ENCODE results near the gene HRAS. TPM values are rescaled to one million over a fixed set of nuclear protein-coding genes. Genes with fewer than 3 reads are reported as not detected.
"Not testable (repeated sequence)": the region's sequence is repeated elsewhere in the genome, so short reads cannot be mapped to it uniquely, and the experiment has no call there.

The HRAS gene
- total RNA-seq (2014; rRNA removed; shearing (Covaris generic)) = 65.8 and 81.1 TPM in 2 replicates

DNA sequence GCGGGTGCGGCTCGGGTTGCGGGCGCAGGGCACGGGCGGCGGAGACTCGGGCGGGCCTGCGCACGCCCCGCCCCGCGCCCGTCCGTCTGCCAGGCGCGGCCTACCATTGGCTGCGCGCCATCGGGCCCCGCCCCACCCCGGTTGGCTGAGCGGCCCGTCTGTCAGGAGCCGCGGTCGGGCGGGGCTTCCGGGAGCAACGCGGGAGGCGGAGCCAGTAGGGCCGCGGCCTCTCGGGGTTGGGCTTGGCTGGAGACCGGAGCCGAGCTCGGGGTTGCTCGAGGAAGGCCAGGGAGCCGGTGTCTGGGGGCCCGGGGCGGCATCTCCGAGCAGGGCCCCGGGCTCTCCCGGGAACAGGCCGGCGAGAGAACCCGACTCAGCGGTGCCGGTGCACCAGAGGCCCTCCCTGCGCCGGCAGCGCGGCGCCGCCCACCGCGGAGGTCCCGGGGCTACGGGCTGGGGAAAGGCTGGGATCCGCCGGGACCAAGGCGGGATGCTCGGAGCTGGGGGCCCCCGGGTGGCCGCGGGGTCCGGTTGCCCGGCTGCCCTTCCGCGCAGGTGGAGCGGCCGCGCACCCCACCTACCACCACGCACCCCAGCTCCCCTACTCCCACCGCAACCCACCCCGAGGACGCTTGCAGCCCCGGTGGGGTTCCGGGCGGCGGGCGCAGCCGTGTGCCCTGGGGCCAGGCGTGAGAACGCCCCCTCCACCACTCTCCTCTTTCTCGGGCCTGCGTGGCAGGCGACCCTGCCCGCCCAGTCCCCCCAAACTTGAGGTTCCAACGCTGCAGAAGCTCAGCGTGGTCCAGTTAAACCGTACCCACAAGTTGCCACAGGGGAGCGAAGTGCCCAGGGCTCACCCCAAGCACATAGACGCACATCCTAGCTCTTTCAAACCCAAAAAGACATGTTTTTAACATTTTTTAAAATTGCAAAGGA, at the start of gene HRAS:
HRAS (minus strand) TSS at position 58 of the 936 bp plus-strand sequence.
- DNase-seq (ENCODE audit: low read depth) = peak; percentile 89

DNA sequence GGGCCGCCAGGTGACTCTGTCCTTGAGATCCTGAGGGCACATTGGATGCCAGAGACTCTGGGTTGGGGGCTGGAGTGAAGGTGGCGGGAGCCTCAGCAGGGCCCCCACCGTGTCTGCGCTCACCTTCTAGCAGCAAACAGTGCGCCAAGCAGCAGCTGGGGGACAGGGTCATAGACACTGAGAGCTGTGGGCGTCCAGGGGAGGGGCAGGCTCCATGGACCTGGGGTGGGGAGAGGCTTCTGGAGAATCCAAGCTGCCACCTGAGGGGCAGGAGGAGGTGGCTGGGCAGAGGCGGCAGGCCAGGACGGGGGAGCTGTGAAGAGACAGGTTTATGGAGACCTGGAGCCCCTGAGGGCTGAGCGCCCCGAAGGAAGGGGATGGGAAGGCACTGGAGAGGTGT, 48.9 kb upstream of the HRAS start:
- DNase-seq (ENCODE audit: low read depth) = no peak

DNA sequence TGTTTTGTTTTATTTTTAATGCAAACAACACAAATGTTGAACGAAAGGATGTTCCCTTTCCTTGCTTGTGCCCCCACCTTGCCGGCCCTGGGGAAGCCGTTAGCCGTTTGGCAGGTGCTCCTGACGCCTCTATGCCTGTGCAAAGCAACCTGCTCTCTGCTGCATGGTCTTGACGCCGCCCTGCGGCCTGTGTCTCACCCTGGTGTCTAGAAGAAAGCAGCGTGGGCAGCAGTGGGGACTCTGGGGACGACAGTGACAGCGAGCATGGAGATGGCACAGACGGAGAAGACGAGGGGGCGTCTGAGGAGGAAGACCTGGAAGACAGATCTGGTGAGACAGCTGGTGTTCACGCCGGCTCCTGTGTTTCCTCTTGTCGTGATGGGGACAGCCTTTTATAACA, 46.4 kb upstream of the HRAS start:
- DNase-seq (ENCODE audit: low read depth) = no peak

DNA sequence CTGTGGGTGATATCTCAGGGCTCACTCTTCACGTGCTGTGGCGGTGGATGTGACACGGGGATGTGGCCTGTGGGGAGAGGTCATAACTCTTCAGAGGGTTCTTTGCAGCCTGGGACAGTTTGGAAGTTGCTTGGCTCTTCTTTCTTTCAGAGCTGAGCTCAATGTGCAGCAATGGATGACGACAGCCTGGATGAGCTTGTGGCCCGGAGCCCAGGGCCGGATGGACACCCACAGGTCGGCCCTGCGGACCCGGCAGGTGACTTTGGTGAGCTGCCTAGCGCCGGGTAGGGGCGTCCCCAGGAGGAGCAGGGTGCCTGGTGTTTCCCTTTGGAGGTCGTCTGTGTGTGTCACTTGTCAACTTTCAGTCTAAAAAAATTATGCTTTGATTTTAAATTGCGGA, 46.0 kb upstream of the HRAS start:
- DNase-seq (ENCODE audit: low read depth) = no peak

DNA sequence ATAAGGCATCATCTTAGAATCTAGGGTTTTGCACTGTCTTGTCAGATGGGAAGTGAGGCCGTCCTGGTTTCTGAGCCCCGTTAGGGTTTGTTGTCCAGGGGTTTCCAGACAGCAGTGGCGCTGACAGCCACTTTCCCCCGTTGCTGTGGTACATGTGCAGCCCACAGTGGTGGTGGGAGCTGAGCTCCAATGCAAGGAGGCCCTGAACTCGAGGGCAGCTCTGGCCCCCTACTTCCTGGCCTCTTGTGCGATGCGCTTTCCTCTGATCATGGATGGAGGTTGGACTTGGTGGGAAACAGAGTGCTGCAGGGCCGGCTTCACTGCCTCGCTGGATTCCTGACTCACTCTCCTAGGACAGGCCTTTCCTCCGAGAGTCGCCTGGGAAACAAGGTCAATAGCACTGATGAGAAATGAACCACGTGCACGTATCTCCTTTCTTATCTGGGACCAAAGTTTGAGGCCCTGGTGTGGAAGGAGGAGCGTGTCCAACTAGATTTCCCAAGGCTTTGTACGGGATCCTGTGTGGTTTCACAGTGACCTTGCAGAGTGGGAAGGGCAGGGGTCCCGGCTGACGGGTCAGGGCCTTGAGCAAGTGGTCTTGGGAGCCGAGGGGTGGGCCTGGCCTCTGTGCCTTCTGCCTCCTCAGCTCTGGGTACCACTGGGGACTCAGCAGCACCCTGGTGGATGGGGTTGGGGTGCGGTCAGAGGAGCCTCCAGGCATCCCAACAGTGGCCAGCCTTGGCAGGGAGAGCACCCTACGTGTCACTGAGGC, 44.6 kb upstream of the HRAS start:
- no peak for DNase-seq (ENCODE audit: low read depth)

DNA sequence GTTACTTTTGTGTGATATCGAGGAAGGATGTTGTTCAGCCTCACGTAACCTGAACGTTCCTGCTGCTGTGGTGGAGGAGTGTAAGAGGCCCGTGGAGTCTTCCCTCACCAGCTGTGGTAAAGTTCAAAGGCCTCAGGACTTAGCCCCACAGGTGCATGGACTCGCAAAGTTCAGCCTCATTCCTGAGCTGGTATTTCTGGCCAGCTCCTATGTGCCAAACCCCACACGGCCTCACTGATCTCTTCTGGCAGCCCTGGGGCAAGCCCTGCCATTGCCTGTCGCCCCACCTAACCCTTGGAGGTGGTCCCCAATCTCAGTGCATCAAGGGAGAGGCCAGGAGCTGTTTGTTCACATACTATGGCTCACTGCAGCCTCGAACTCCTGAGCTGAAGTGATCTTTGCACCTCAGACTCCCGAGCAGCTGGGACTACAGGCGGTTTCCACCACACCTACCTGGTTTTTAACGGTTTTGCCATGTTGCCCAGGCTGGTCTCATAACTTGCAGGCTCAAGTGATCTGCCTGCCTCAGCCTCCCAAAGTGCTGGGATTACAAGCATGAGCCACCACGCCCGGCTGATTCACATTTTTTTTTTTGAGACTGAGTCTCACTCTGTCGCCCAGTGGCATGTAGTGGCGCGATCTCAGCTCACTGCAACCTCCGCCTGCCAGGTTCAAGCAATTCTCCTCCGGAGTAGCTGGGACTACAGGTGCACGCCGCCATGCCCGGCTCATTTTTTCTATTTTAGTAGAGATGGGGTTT, 43.1 kb upstream of the HRAS start:
- no peak for DNase-seq (ENCODE audit: low read depth)

DNA sequence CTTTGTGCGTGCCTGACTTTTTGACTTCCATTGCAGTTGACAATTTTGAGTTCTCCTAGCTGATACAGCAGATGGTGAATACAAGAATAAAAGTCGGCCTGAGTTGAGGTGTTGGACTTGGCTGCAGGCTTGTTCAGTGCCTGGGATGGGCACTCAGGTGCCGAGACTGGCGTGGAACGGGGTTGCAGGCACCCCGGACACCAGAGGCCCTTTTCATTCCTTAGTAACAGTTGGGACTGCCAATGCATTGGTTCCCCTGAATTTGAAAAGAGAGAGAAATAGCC, 42.2 kb upstream of the HRAS start:
- DNase-seq (ENCODE audit: low read depth) = no peak

DNA sequence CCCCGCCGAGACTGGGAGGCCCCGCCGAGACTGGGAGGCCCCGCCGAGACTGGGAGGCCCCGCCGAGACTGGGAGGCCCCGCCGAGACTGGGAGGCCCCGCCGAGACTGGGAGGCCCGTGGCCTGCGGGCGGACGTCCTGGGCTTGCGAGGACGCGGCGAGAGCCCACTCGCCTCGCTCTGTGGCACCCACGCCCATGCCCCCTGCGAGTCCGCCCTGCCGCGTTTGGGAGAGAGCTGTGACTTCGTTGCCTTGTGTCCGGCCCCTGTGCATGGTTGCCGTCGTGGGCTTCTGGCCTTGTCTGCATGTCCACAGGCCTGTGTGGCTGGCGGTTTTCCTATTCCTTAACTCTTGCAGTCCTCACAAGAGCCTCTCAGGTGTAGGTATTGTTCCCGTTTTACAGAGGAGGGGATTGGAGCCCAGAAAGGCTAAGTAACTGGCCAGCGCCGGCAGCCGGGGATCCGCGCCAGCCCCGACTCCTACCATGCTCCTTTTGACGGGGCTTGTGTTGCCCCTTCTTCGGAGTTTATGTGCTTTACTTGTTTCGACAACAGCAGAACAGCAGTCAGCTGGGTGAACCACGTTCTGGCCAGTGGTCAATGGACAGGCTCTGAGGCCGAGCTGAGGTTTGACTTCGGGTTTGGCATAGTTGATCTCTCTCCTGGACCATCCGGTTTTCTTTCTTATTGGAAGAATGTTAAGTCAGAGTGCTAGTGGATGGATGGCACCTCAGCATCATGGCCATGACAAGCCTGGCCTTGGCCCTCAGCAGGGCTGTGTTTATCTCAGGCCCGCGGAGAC, 41.6 kb upstream of the HRAS start:
- DNase-seq (ENCODE audit: low read depth) = no peak

DNA sequence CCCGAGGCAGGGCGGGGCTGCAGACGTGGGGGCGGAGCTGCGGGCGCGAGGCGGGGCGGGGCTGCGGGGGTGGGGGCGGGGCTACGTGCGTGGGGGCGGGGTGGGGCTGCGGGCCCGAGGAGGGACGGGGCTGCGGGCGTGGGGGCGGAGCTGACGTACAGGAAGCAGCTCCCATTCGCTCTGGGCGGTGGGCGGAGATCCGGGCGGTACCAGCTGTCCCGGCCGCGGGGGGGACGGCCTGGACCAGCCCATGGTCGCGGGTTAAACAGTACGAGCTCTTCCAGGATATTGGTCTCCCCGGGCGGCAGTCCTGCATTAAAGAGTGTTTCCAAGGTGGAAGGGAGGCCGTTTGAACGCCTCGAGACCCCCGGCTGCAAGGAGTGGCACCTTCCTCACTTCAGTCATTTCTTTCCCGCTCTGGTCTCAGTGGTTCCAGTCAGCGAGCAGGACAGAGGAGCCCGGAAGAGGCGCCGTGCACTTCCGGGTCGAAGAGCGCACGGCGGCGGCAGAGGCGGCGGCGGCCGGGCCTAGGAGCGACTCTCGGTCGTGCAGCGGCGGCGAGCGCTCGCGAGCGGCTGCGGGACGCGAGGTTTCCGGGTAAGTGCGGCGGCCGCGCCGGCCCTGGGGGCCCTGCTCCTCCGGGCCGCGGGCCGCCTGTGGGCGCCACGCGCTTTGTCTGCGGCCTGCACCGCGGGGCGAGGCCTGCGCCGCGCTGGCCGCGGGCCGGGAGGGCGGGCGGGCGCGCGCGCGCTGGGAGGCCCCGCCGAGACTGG, 40.8 kb upstream of the HRAS start, which contains the start of gene PHRF1:
PHRF1 (plus strand) TSS at position 475 of the 773 bp plus-strand sequence. CDS start 5,043 bp downstream, outside the sequence.
- DNase-seq (ENCODE audit: low read depth) = peak; percentile 89

DNA sequence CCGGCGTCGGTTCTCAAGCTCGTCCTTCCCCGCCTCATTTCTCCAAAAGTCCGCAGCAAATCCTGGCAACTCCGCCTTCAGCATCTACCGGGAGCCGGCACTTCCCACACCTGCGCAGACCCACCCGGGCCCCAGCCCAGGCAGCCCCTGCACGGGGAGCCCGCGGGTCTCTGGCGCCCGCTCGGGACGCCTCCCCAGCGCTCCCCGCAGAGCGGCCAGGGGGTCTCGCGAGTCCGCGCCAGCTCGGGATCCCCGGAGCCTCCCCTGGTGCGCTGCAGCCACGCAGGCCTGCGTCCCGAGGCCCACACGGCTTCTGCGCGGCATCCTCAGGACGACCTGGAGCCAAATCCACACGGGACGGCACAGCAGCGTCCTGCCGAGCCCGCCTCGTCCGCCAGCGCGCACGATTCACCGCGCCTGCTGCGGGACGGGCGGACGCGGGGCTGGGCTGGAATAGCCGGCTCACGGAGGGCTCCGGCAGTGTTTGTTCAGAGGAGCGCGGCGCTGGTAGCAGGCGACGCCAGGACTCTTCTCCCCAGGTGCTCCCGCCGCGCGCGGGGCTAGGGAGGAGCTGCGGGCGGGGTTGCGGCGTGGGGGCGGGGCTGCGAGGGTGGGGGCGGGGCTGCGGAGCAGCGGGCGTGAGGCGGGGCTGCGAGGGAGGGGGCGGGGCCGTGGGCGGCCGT, 40.1 kb upstream of the HRAS start:
- DNase-seq (ENCODE audit: low read depth) = peak; percentile 54

DNA sequence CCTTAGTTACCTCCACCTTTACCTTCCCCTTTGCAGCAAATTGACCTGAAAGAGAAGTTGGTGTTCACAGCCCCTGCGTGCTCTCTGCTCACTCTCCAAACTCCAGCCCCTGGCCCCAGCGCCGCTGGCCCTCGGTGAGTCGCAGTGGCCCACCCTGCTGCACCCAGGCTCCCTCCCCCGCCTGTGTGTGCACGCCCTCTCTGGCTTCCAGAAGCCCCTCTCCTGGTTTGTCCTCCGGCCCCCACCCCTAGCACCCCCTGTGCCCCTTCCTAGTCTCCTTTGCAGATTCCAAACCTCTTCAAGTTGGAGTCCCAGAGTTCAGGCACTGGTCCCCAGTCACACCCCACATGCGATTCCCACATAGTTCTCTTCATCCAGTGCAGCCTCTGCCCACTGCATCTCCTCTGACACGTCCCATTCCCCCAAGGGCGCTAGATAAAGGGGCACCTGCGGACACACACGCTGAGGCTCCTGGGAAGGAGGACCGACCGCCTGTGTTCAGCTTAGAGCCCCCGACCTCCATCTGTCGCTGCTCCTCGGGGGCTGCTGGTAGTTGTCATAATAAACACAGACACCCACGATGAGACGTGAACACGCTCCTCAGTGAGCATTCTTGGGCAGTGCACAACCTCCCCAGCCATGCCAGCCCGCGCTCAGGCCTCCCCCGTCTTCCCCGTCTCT, 39.4 kb upstream of the HRAS start:
- DNase-seq (ENCODE audit: low read depth) = no peak

DNA sequence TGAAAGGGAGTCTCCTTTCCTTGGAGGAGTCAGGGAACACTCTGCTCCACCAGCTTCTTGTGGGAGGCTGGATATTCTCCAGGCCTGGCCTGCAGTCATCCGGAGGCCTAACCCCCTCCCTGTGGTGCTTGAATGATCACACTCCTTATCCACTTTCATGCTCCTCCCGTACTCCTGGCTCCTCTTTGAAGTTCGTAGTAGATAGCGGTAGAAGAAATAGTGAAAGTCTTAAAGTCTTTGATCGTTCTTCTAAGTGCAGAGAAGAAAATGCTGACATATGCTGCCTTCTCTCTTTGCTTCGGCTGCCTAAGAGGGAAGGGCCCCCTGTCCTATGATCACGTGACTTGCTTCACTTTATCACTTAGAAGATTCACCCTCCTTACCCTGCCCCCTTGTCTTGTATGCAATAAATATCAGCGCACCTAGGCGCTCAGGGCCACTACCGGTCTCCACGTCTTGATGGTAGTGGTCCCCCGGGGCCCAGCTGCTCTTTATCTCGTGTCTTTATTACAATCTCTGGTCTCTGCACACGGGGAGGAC, 38.7 kb upstream of the HRAS start:
- DNase-seq (ENCODE audit: low read depth) = not testable (repeated sequence)

DNA sequence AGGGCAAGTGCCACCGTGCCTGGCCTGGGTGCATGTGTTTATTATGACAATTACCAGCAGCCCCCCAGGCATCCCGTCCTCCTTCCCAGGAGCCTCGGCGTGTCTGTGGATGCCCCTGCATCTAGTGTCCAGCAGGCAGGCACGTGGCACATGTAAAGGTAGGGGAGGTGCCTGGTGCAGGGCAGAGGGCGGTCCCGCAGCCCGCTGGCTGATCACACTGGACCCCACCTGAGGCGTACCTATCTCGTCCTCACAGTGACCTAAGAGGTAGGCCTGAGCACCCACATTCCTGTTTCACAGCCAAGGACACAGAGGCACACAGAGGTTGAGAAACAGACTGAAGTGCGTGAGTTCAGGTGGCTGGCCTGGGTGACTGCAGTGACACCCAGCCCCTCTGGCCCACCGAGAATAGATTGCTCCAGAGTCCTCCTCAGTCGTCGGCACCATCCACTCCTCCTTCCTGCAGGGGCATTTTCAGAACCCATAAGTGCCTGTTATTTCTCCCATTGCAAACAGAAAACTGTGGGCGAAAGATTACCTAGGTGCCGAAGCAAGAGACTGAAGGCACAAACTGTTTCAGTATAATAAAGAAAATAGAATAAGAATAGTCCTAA, 37.9 kb upstream of the HRAS start:
- no peak for DNase-seq (ENCODE audit: low read depth)

DNA sequence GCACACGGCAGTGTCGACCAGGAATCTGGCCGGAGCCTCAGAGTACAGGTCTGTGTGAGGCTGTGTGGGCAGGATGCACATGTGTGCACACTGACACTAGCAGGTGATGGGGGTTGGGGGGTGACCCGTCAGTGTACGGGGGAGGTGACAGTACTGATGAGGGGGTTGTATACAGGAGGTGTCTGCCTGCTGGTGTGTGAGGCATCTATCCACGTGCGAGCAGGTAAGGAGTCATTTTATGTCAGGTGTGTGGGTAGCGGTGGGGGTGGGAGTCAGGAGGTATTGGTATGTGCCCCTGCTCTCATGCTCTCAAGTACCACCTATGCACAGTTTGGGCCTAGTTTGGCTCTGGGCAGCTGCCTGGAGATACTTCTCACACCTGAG, 36.4 kb upstream of the HRAS start:
- no peak for DNase-seq (ENCODE audit: low read depth)

DNA sequence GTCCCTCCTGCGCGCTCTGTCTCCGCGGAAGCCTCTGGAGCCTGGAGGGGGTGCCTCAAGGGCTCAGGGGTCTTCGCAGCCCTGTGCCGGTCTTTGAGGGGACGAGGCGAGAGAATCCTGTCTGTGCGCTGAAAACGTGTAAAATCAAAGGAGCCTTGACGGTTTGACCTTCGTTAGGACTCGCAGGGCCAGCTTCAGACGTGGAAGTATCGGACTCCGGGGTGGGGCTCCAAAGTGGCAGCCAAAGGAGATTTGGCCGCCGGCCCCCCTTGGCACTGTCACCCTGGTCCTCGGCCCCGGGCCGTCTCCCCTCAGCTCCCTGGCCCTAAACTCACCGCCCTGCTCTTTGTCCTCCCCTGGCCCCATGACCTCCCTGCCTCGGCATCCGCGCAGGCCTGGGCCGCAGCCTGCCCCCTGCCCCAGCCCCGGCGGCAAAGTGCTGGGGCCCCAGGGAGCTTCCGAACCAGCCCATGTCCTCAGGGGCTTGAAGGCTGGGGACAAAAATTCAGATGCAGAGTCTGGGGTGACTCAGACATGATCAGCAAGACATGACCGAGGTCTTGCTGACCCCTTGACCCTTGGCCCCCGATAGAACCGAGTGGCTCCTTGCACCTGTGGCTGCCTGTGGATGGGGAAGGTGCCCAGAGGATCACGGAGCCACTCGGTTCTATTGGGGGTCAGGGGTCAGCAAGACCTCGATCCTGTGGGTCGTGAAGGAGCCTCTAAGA, 33.9 kb upstream of the HRAS start:
- no peak for DNase-seq (ENCODE audit: low read depth)

DNA sequence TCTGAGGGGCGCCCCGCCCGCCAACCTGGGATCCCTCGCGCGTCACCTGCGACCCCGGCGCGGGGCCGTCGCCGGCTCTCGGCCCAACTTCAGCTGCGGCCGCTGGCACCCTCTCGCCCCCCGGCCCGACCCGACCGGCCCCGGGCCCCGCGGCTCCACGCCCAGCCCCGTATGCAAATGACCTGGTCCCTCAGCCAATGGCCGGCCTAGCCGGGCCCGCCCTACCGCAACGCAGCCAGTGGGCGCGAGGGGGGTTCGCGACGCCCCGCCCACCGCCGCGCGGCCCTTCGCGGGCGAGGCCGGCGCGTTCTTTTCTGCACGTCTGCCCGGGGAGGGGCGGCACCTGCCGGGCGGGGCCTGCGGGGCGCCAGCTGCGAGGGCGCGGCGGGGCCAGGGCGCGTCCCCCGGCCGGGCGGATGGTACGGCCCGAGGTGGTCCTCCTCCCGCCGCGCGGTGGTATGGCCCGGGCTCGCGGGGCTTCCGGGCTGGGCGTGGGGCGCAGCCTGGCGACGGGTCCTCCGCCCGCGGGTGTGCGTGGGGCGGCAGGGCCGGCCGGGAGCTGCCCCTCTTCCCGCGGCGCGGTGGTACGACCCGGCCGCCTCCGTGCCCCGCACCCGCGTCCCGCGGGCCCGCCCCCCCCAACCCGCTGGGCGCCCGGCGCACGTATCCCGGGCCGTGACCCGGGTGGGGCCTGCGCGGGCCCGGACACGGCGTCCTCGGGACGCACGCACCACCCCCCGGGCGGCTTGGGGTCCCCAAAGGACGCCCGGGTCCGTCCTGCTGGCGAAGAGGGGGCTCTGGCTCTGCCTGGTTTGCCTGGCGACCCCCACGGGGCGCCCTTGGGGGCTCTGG, 33.2 kb upstream of the HRAS start:
- peak; percentile 92 for DNase-seq (ENCODE audit: low read depth)

All from RPMI7951 (cell line).